HG03135 (cell line): ENCODE results near the gene FAM32A.
A peak's percentile ranks its signal among the peaks of the same experiment; 100 is the strongest.
"Not testable (repeated sequence)": the region's sequence is repeated elsewhere in the genome, so short reads cannot be mapped to it uniquely, and the experiment has no call there.

Source experiments
- ATAC-seq: cut with Tn5 transposase; IDR thresholded peaks from one replicate; pipeline ENCODE4 v1.9.1; 2021; ENCODE audit warnings: mild to moderate bottlenecking, moderate library complexity; ENCODE audit not compliant: unreplicated experiment

The FAM32A gene

GRCh38 chr19:16164222-16164890 lies 20.9 kb upstream of the FAM32A start:
- ATAC-seq, result no peak

GRCh38 chr19:16166417-16166816 lies 18.8 kb upstream of the FAM32A start:
- ATAC-seq, result no peak

- ATAC-seq, result no peak
Measured at GRCh38 chr19:16167055-16167454, 18.2 kb upstream of the FAM32A start.

- no peak for ATAC-seq
Measured at GRCh38 chr19:16168465-16169081, 16.6 kb upstream of the FAM32A start.

GRCh38 chr19:16170134-16170533 lies 15.1 kb upstream of the FAM32A start:
- no peak for ATAC-seq

- no peak for ATAC-seq
Measured at GRCh38 chr19:16175954-16176353, 9.3 kb upstream of the FAM32A start.

GRCh38 chr19:16178866-16179265 lies 6.3 kb upstream of the FAM32A start:
- ATAC-seq, result not testable (repeated sequence)

- ATAC-seq, result no peak
Measured at GRCh38 chr19:16180611-16181010, 4.6 kb upstream of the FAM32A start.

GRCh38 chr19:16184665-16185122 lies 516 bp upstream of the FAM32A start:
- no peak for ATAC-seq

GRCh38 chr19:16185768-16186123 lies 536 bp downstream of the FAM32A start:
- ATAC-seq, result no peak

- no peak for ATAC-seq
Measured at GRCh38 chr19:16188521-16188920, 3.3 kb downstream of the FAM32A start.

GRCh38 chr19:16190198-16190597 lies 5.0 kb downstream of the FAM32A start:
- ATAC-seq, result no peak

GRCh38 chr19:16190736-16191135 lies 5.5 kb downstream of the FAM32A start:
- ATAC-seq, result no peak

- no peak for ATAC-seq
Measured at GRCh38 chr19:16191216-16191908, 6.2 kb downstream of the FAM32A start.

- ATAC-seq, result no peak
Measured at GRCh38 chr19:16193466-16193865, 8.3 kb downstream of the FAM32A start.

- ATAC-seq, result no peak
Measured at GRCh38 chr19:16197188-16197621, 12.0 kb downstream of the FAM32A start.

- ATAC-seq, result peak; percentile 81
Measured at GRCh38 chr19:16197622-16198369, 12.6 kb downstream of the FAM32A start, which contains the start of gene AP1M1. AP1M1 (plus strand) TSS chr19:16197911; CDS start chr19:16198027, 116 bp downstream.

- ATAC-seq, result peak; percentile 8
Measured at GRCh38 chr19:16198370-16198651, 13.1 kb downstream of the FAM32A start.

GRCh38 chr19:16199275-16199932 lies 14.2 kb downstream of the FAM32A start:
- ATAC-seq, result no peak

- ATAC-seq, result no peak
Measured at GRCh38 chr19:16200038-16201010, 15.1 kb downstream of the FAM32A start.
